Activated CD4-positive, CD25-positive, alpha-beta regulatory T cell treated with anti-CD3 and anti-CD28 coated beads, Interleukin-2, amount 50 U/mL, for 24 hours (primary cell): ENCODE results near the gene CD226.

ENCODE experiments used
- ATAC-seq, 2 donors: fragments of 150-1000 bp; cut with Tn5 transposase; one replicate each; pipeline ENCODE4 v1.10.0; 2021; ENCODE audit warnings: mild to moderate bottlenecking in 1 of 2, moderate library complexity in 1 of 2

CD226 gene

DNA sequence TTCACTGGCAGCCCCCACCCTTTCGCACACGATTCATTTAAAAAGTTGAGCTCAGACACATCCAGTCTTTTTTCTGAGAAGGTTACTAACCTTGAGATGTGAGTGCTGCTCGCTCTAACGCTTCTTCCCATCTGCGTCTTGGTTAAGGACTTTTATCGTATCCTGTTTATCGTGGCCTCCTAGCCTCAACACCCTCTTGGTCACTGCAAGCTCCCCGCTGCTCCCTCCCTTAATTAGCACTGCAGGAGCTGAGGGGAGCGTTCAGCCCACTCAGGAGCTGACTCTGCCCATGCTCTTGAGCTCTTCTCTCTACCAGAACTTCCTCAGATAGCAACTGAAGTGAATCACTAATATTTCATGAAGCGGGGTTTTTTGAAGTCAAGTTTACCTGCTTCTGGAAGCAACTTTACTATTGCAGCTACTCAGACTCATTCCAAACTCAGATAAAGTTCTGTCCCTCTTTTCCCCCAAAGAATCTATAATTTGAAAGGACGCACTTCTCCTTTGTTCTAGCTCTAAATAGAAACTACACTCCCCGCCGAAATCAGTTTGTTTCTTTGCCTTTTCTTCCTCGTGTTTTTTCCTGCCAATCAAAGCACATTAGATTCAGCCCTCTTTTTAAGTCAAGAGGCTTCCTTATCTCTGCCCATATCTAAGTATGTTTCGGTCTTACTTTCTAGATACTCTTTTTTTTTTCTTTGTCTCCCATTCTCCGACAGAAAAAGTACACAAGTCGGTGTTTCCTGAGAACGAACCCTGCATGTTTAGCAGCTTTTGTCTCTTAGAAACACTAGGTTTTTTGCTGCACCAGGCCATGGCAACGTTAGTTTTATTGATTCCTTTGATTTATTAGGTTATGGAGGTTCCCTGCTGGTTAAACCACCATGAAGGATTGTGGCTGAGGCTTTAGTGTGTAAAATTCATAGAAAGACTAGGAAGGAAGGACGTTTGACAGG, 9.3 kb upstream of the CD226 start:
- ATAC-seq, result peak; percentile 28 to 40

DNA sequence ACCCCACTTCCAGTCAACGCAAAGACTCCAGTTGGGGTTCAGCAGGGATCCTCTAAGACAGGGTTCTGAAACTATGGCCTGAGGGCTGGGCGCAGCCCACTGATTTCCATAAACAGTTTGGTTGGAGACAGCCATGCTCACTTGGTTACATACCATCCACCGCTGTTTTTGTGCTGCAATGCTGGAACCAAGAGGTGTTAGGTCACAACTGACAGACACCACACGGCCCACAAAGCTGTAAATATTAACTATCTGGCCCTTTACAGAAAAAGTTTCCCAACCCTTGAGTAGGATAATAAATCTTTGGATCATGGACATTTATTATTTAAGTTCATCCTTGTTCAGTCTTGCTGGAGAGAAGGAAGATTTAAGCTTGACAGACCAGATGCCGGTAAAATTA, 8.4 kb upstream of the CD226 start:
- no peak for ATAC-seq

DNA sequence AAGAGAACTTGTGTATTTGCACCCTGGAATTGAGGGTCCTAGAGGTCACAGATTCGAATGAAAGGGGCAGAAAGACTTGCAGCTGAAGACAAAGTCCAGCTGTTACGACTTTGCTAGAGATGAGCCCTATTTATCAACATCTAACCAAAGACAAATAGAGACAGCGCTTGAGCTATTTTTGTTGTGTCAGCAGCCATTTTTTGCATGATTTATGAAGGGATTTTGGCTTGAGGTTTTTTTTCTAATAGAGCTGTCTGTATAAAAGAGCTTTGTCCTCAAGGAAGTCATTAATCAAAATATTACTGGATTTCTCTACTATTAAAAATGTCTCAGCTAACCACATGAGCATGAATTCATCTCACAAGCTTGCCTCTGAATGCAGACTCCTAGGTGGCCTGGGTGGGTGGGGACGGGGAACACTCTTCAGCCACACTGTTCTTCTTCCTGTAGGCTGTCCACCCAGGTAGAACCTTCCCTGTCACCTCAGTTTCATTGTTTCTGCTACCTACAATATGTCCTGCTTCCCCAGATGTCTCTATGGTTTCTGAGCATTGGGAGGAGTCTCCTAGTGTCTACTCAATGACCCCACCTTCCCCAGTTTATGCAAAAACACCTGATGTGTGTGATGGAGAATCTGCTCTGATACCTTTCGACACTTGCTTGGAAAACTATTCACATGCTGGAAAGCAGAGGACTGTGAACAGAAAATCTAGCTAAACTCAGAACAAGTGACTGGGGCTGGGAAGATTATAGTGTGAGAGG, 7.2 kb upstream of the CD226 start:
- no peak for ATAC-seq

DNA sequence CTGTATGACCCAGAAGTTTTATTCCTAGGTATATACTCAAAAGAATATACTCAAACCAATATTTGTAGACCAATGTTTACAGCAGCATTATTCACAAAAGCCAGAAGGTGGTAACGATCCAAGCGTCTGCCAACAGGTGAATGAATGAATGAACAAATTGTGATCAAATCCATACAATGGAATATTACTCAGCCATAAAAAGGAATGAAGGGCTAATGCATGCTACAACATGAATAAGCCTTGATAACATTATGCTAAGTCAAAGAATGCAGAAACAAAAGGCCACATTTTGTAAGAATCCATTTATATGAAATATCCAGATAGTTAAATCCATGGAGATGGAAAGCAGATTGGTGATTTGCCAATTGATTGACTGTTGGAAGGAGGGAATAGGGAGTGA, 5.5 kb upstream of the CD226 start:
- no peak for ATAC-seq

DNA sequence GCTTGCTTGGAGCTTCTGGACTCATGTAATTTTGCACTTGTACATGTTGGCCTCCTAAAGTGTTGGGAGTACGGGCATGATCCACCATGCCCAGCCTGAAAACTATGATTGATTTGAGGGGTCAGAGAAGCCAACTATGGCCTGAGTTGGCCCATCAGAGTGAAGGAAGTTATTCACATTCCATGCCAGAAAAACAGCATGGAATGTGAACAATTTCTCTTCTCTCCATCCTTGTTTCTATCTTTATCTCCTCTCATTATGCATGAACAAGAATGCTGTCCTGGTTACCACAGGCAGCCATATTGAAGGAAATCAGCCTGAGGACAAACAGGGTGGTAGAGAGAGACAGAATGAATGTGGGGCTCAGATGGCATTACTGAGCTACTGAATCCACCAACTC, 3.5 kb upstream of the CD226 start:
- no peak for ATAC-seq

DNA sequence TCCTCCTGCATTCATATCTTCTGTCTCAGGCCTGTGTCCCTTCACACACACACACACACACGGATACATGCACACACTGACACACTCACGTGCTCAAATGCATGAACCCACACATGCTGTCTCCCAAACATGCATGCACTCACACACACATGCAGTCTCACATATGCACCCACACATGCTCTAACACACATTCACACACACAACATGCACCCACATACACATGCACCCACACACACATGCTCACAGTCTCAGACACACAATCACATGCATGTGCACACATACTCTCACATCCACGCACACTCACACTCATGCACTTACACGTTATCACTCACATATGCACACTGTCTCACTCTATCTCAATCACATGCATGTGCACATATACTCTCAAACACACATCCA, 1.9 kb upstream of the CD226 start:
- no peak for ATAC-seq

DNA sequence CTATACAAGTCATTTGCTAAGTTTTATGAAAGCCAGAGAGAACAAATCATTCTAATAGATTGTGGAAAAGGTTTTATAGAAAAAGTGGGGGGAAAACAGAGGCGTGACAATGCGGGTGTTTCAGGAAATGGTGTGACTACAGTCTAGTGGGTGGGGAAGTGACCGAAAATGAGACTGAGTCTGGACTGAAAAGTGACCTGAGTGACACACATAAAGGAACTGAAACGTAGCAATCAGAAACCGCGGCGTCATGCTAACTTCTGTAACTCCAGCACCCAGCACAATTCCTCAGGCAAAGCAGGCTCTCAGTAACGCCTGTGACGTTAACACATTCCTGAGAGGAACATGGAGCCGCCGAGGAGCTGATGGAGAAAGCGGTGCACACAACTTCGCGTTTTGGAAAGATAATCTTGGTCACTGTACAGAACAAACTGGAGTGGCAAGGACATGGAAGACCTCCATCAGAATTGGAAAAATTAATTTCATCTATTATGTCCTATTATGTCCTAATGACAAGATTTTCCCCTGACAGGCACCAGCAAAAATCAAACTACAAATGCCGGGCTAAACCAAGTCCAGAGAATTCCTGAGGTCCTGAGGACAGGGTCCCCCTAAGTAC, 1.4 kb upstream of the CD226 start:
- ATAC-seq, result peak; percentile 81

DNA sequence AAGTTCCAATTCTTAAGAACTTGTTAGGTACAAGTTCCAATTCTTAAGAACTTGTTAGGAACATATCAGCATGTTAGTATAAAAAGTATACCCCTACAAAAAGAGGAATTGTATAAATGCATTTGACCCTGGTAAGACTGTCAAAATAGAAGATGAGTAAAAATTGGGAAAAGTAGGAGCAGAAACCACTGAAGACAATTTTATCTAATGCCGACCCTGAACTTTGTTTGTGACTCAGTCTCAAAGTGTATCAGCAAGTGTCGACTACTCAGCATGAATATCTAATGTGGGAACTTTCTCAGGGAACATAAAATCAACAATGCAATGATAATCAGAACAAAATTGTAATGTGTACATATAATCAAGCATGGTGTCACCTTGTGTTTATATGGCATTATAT, 583 bp upstream of the CD226 start:
- ATAC-seq, result no peak

DNA sequence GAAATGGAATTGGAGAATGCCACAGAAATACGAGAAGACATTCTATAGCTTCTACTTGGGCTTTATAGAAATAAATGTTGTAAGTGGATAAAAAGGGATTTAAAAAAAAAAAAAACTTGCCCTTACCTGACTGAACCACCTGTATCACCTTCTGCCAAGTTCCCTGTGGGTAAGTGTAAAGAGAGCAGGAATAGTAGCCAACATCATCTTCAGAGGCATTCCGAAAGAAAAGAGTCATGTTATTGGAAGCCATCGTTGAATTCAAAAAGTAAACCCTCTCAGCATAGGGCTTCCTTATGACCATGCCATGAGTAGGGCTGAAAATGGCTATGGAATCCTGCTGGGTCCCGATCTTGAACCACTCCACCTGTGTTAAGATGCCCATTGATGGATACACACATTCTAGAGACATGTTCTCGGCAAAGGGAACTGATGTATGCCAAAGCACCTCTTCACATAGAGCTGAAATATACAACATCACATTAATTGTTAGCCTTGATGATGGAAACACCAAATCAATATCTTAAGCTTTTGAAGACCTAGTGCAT, 991 bp downstream of the CD226 start:
- ATAC-seq, result no peak

DNA sequence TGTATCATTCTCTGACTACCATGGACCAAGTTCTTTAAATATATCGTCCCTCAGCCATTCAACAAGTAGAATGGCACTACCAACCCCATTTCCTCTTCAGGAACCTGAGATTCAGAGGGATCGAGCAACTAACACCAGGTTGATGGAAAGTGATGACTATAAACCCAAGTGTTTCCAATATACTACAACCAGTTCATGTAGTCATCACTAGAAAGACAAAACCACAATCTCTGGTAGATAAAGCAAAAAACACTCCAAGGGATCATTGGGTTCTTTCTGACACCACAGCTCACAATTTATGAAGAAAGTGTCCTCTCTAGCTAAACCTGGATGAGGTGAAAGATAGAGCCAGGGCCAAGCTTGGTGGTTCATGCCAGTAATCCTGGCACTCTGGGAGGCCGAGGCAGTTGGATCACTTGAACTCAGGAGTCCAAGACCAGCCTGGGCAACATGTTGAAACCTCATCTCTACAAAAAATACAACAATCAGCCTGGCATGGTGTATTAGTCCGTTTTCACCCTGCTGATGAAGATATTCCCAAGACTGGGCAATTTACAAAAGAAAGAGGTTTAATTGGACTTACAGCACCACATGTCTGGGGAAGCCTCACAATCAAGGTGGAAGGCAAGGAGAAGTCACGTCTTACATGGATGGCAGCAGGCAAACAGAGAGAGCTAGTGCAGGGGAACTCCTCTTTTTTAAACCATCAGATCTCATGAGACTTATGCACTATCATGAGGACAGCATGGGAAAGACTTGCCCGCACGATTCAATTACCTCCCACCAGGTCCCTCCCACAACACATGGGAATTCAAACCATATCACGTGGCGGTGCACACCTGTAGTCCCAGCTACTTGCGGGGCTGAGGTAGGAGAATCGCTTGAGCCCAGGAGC, 2.2 kb downstream of the CD226 start:
- ATAC-seq, result peak; percentile 21 to 33

DNA sequence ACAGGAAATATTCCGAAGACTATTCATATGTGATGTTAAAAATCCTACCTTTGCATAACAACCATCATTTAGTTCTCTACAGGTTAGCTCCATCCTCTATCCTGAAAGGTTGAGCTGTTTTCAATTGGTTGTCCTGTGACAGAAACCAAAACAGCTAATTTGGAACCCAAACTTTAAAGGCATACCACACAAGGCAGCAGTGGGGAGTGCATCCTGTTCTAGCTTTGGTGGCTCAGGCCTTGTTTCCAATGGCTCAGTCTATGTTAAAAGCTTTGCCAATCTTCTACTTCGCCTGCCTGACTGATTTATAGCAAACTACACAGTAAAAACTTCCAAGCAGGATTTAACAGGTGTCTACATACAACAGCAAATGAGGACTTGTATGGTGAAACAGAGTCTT, 3.2 kb downstream of the CD226 start:
- no peak for ATAC-seq

DNA sequence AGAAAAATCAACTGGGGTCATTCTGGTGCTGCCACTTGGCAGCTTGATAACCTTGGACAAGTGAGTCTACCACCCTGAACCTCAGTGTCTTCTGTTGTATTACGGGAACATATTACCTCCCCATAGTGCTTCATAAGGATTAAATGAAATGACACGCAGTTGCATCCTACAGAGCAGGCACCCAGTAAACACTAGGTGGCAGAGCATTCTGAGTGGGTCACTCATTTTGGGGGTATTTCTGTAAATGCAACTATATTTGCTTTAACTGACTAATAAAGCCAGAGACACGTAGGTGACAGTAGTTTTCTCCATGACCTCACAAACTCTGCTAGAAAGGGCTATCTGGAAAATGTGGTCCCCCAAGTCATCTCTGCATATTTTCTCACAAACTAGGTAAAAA, 4.7 kb downstream of the CD226 start:
- peak; percentile 38 to 40 for ATAC-seq

DNA sequence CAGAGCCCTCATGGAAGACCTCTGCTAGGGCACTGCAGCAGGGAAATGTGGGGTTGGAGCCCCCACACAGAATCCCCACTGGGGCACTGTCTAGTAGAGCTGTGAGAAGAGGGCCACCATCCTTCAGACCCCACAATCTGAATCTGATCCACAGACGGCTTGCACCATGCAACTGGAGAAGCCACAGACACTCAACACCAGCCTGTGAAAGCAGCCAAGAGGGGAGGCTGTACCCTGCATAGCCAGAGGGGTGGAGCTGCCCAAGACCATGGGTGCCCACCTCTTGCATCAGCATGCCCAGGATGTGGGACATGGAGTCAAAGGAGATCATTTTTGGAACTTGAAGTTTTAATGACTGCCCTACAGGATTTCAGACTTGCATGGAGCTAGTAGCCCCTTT, 6.5 kb downstream of the CD226 start:
- ATAC-seq, result no peak

DNA sequence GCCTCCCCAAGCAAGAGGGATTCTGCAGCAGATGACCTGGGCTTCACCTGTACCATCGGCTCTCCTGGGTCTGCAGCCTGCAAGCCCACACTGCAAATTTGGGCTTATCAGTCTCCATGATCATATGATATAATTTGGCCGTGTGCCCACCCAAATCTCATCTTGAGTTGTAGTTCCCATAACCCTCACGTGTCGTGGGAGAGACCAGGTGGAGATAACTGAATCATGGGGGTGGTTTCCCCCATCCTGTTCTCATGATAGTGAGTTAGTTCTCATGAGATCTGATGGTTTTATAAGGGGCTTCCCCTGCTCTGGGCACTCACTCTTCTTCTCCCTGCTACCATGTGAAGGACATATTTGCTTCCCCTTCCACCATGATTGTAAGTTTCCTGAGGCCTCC, 7.9 kb downstream of the CD226 start:
- peak in 1 of 2 donors; percentile 15 for ATAC-seq

DNA sequence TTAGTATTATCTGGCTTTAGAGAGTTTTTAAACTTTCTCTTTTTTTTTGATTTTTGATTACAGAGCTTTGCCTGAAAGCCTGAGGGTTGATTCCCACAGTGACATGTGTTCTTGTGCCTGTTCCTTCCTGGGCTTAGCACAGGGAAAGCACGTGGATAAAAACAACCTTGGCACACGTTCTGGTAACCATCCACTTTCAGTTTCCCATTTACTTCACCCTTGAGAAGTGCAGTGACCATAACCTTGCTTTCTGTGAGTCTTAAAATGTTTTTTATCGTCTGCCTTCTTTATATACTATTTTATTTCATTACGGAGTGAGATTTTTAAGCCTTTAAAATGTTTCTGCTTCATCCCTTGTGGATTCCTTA, 11.5 kb downstream of the CD226 start:
- no peak for ATAC-seq

DNA sequence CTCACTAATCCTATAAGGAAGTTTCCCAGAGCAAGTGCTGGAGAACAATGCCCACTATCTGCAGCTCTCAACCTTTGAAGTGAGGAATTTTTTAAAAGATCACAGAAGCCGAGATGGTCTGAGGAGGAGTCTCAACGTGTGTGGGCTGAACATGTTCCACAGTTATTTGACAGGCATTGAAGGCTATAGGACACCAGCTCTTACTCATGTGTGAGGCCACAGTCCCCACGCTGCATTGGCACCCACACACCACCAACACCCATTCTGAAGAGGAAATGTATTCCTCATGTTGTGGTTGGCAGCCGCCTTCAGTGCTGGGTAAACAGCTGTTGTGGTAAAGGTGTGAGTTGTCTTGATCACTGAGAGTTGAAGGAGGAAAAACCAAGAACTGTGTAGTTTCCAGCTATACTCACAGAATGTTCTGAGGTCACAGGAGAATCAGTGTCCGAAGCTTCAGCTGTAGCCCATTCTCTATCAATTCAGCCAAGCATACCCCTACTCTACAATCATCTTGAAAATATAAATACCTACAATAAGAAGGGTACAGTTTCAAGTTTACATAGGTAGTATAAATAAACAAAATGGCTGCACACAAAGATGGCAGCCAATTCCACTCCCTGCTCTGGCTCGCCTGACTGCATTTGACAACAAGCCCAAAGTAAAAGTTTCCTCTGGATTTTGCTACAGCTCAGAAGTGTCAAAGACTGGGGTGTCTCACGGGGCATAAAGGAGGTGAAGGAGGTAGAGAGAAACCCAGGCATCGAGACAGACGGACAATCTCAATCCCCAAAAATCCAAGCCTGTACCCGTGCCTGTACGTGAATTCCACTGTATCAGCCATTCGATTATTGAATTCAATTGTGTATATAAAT, 12.1 kb downstream of the CD226 start:
- peak; percentile 96 to 97 for ATAC-seq

DNA sequence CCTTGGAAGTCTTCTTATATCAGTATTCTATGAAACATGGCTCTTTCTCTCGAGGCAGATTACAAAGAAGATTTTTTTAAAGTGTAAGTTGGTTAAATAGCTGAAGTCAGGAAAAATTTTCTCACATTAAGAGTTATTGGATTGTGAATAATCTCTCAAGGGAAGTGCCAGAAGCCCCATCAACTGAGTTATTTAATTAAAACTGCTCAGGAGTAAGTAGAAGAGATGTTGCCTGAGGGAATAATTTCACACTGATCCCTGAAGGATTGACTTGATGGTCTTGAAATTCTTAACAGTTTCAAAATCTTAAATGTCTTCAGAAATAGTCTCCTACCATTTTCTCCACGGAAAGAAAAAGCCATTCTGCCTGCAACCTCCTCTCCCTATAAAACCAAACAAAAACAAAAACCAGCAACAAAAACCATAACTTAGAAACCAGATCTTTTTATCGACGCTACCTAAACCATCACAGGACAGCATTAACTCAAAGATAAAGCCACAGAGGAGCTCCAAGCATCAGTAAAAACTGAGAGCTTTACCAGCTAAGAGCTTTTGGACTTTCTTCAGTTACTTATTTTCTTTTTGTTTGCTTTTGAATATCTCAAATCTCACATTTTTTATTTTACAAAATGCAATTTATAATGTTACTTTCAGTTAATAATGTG, 12.9 kb downstream of the CD226 start:
- ATAC-seq, result no peak

DNA sequence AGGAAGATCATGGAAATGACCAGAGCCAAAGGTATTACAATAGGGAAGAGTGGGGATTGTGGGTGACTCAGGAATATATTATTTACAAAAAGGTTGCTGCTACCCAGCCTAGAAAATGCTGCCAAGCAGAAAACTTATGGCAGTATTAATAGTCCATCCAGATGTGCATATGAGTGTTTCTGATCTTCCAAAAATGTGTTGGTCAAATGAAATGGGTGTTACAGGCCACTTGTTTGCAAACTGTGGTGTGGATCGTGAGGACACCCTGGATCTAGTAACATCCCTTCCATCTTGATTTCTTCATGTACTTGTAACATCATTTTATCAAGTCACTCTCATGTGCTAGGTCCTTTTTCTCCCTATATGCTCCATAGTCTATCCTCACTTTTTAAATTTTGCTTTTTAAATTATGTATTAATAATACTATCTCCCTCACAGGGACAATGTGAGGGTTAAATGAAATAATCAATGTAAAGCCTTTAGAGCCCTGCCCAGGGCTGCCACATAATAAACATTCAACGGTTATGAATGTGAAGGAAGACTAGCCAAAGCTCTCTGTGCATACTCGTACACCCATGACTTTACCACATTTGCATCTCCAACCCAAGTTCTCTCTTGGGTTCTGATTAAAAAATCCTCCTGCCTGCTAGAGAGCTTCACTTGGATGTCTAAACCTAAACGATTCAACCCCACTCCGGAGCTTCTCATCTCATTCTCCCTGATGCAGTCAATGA, 18.5 kb downstream of the CD226 start:
- no peak for ATAC-seq

DNA sequence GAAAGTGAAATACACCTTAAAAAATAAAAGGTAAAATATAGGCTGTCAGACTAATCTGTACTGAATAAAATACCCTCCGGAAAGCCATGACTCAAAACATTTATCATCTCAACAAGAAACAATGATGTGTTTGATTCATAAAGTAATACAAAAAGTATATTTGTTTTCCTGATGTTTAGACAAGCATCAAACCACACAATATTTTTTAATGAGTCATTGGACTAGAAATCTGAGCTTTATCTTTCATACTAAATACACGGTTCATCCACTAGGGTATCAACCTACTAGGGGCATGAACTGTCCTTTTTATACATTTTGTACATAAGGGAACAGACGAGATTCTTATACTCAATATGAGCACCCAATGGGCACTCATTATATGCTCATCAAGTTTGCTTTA, 31.3 kb downstream of the CD226 start:
- no peak for ATAC-seq

DNA sequence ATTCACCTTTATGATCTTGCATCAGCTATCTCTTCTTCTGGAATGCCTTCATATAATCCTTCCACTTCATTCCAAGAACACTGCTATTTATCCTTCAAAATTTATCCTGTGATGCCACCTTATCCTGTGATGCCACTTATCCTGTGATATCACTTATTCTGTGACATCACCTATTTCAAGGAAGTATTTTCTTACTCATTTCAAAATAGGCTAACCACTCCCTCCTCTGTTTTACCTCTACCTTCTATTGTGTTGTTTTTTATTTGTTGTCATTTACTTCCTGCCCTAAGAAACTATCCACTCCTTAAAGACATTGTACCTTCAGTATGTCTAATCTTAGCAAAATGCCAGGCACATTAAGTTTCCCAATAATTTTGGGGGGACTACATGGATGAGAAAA, 38.8 kb downstream of the CD226 start:
- no peak for ATAC-seq
